Tibial artery (tissue), 4 donors: ENCODE data around the gene POLD2.

Experiments
- DNase-seq, 2 donors: peaks; one replicate each; pipeline ENCODE4 v3.0.0-alpha.2; 2019
- H3K27ac ChIP-seq, 2 donors: fragments of 200-600 bp; sonication (generic) in 1 of 2; 1 replicate in 1 of 2; 2 replicates in 1 of 2; pipeline ENCODE4 v1.5.1; 2018 to 2019; ENCODE audit warnings: mild to moderate bottlenecking in 1 of 2
- H3K27me3 ChIP-seq, 2 donors: fragments of 200-600 bp; sonication (generic) in 1 of 2; one replicate each; pipeline versions ENCODE4 v1.5.1 to v1.6.0; 2016 to 2019
- H3K36me3 ChIP-seq, 3 donors: fragments of 200-600 bp; sonication (generic) in 2 of 3; one replicate each; pipeline ENCODE4 v1.5.1; 2016 to 2019; ENCODE audit warnings: mild to moderate bottlenecking in 2 of 3
- H3K4me1 ChIP-seq, 4 donors: fragments of 200-600 bp; sonication (generic) in 2 of 4; 1 replicate in 3 of 4; 2 replicates in 1 of 4; pipeline ENCODE4 v1.5.1; 2016 to 2019
- H3K4me3 ChIP-seq, 2 donors: fragments of 200-600 bp; sonication (generic) in 1 of 2; 1 replicate in 1 of 2; 2 replicates in 1 of 2; pipeline ENCODE4 v1.5.1; 2018 to 2019; ENCODE audit warnings: mild to moderate bottlenecking in 2 of 2
- H3K9me3 ChIP-seq, 3 donors: fragments of 200-600 bp; sonication (generic) in 1 of 3; one replicate each; pipeline ENCODE4 v1.5.1; 2016 to 2019
- intact Hi-C: fragments of 100-400 bp; cut with DNase I; formaldehyde crosslinking; loops from one replicate; pipeline ENCODE4 v1.15.0; 2023; ENCODE audit warnings: low total_unique reads
- TF ChIP-seq, protein P1 (sequence below), 2 experiments: fragments of 200-600 bp in 1 of 2; fragments of 450-650 bp in 1 of 2; IDR thresholded peaks; one replicate each; pipeline ENCODE4 v1.5.1; 2017 to 2019; ENCODE audit warnings: antibody characterized with exemption in 2 of 2, mild to moderate bottlenecking in 1 of 2, moderate library complexity in 1 of 2

The POLD2 gene

DNA sequence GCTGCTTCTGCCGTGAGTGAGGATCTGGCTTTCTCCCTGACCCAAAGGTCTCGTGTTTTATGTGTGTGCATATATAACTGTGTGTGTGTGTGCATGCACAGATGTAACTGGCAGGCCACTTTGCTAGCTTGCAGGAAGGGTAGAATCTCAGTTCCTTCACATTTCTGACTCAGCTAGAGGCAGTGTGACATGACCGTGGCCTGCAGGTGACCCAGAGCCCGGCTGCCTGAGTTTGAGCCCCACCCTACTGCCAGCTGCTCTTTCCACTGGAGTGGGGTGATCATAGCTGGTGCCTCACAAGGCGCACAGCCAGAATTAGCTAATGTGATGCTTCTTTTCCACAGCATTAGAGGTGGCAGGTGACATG is 27.1 kb upstream of the POLD2 start:
- H3K4me3 ChIP-seq: no peak overlapping the region
- TF ChIP-seq, protein P1, sequence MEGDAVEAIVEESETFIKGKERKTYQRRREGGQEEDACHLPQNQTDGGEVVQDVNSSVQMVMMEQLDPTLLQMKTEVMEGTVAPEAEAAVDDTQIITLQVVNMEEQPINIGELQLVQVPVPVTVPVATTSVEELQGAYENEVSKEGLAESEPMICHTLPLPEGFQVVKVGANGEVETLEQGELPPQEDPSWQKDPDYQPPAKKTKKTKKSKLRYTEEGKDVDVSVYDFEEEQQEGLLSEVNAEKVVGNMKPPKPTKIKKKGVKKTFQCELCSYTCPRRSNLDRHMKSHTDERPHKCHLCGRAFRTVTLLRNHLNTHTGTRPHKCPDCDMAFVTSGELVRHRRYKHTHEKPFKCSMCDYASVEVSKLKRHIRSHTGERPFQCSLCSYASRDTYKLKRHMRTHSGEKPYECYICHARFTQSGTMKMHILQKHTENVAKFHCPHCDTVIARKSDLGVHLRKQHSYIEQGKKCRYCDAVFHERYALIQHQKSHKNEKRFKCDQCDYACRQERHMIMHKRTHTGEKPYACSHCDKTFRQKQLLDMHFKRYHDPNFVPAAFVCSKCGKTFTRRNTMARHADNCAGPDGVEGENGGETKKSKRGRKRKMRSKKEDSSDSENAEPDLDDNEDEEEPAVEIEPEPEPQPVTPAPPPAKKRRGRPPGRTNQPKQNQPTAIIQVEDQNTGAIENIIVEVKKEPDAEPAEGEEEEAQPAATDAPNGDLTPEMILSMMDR (IDR thresholded peaks at IDR 0.05): no peak
- H3K9me3 ChIP-seq: no peaks in the 10 kb centered on the region
- H3K27me3 ChIP-seq: no peaks in the 10 kb centered on the region
- intact Hi-C loops: no loop called here
- H3K36me3 ChIP-seq: no peaks in the 10 kb centered on the region
- peaks cover 0 to 12% (median 8%) of the 10 kb centered on the region in 4 donors for H3K4me1 ChIP-seq
- H3K27ac ChIP-seq: no peak overlapping the region
- DNase-seq: peak in 1 of 2 donors; percentile 31

DNA sequence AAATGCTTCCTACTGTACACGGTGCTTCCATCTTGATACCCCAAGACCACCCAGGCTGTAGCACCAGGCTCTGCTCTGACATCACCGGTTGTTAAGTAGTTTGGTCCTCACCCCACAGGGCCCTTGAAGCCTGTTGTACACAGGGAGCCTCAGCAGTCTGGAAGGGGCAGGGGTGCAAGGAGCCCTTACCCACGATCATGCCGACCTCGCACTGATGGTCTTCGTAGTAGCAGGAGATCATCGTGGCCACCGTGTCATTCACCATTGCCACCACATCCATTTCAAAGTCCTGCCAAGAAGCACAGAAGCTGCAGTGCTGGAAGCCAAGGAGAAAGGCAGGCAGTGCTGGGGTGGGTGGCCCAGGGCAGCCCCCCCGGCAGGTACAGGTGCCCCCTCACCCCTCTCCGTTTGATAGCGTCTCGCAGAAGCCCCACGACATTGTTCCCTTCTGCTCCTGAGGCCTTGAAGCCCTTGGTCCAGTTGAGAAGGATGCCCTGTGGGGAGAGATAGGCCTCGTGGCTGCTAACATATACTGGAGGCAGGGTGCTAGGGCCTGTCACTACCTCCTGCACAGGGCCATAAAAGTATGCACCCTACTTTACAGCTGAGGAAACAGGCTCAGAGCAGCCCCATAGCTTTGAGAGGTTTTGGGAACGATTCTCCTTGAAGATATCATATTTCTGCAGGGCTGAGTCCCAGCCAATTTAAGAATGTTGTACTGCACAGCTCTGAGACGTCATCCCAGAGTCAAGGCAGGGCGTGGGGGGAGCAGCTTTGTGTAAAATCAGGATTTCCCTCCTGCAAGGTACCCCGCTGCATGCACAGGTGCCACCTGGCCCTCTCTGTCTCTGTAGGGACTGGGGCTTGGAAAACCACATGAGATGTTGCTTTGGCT is 26.5 kb upstream of the POLD2 start:
- peak in 1 of 2 donors; percentile 53 for DNase-seq
- Histone ChIP-seq H3K4me1 (peaks cover 0 to 18% (median 14%) of the 10 kb centered on the region in 4 donors), H3K27ac (no peak overlapping the region), H3K4me3 (no peak overlapping the region), H3K36me3 (no peaks in the 10 kb centered on the region), H3K27me3 (no peaks in the 10 kb centered on the region), H3K9me3 (no peaks in the 10 kb centered on the region)
- TF ChIP-seq, protein P1 (IDR thresholded peaks at IDR 0.05): no peak
- intact Hi-C loops: no loop called here

DNA sequence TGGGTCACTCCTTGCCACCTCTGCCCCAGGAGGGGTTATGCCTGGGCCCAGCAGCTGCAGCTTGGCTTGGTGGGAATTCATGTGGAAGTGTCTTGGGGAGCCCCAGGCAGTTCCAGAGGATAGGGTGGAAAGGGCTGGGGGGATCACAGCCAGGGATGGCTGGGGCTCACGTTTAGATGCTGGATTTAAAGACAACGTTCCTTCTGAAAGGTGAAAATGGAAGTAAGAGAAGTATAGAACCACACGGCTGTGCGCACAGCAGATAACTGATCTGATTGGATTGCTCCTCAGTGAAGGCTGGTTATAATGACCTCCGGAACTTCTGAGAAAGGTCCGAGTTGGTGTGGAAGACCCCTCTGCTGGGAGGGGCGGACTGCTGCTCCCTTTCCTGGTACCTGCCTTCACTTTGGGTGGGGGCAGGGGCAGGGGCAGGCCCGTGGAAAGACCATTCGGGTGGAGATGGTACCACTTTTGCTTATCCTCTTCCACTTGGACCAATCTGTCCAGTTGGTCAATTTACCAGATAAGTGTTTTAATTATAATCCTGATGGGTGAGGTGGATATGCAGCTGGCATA is 25.7 kb upstream of the POLD2 start:
- no peaks in the 10 kb centered on the region for H3K36me3 ChIP-seq
- peaks cover 0 to 19% (median 14%) of the 10 kb centered on the region in 4 donors for H3K4me1 ChIP-seq
- intact Hi-C loops: no loop called here
- no peak overlapping the region for H3K27ac ChIP-seq
- DNase-seq: peak in 1 of 2 donors; percentile 37
- no peaks in the 10 kb centered on the region for H3K27me3 ChIP-seq
- TF ChIP-seq, protein P1 (IDR thresholded peaks at IDR 0.05): no peak
- H3K9me3 ChIP-seq: no peaks in the 10 kb centered on the region
- H3K4me3 ChIP-seq: no peak overlapping the region

DNA sequence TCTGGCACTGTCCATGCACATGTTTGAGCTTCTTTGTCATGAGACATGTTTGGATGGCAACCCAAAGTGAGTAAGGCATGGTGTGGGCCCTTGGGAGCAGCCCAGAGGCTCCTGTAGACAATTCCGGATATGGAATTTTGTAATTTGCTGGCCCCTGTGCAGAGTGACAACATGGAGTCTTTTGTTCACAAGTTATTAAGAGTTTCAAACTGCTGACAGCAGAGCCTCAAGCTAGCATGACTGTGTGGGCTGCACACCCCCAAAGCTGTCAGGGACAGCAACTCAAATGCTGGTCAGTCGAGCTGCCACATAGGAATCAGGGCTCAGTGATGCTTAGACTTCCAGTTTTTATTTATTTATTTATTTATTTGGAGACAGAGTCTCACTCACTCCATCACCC is 24.8 kb upstream of the POLD2 start:
- Histone ChIP-seq H3K9me3 (no peaks in the 10 kb centered on the region), H3K4me3 (no peak overlapping the region), H3K27me3 (no peaks in the 10 kb centered on the region), H3K4me1 (peaks cover 0 to 19% (median 14%) of the 10 kb centered on the region in 4 donors), H3K36me3 (no peaks in the 10 kb centered on the region), H3K27ac (no peak overlapping the region)
- intact Hi-C loops: no loop called here
- TF ChIP-seq, protein P1 (IDR thresholded peaks at IDR 0.05): no peak
- peak in 1 of 2 donors; percentile 57 for DNase-seq

DNA sequence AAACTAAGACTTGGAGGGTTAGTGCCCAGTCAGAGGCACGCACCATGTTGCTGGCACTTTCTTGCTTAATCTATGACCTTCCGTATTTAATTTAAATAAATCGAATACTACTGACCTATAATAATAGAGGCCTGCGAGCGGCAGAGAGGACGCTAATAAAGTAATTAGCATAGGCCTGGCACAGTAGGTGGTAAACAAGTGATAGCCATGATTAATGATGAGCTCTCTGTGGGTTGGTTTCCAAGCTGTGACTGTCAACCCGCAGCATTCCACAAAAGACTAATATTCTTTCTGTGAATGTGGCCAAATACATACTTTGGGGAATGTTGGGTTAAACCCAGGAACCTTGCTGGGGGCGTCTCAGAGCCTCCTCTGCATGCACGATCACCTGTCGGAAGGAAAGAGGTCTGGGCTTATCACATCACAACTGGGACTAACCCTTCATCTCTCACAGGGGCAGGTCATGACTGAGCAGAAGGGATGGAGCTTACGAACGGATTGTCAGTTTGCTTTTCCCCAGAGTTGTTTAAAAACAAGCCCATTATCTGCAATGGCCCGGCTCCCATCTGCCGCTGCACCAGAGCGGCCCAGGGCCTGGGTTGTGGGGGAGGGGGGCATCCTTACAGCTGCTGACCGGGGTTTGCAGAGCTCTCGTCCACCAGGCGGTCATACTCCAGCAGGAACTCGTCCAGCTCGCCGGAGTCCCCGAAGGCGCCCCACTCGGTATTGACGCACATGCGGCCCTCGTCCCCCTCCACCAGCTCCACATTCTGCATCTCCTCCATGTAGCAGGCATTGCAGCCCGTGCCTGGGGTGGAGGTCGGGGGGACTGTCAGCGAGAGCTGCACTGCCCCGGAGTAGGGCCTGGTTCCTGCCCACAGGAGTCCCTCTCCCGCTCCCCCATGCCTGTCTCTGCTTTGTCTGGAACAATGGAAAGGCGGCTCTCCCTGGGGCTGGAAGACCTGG is 24.0 kb upstream of the POLD2 start:
- TF ChIP-seq, protein P1 (IDR thresholded peaks at IDR 0.05): no peak
- H3K27ac ChIP-seq: no peak overlapping the region
- peaks cover 0 to 19% (median 14%) of the 10 kb centered on the region in 4 donors for H3K4me1 ChIP-seq
- no peaks in the 10 kb centered on the region for H3K9me3 ChIP-seq
- DNase-seq: peak in 1 of 2 donors; percentile 61
- H3K4me3 ChIP-seq: no peak overlapping the region
- no peaks in the 10 kb centered on the region for H3K27me3 ChIP-seq
- intact Hi-C loops: no loop called here
- no peaks in the 10 kb centered on the region for H3K36me3 ChIP-seq
